Neuronal stem cell (in vitro differentiated cells): Measurements from ENCODE around the gene SIGLEC6.

Source experiments
- DNase-seq: peaks from one replicate; pipeline ENCODE4 v3.0.0-alpha.2; 2013; ENCODE audit warnings: low spot score
- H2AFZ ChIP-seq: one replicate; pipeline ENCODE4 v1.6.1; 2013; ENCODE audit warnings: mild to moderate bottlenecking, low read length, inconsistent platforms
- H2AK5ac ChIP-seq: 2 replicates; pipeline ENCODE4 v1.6.1; 2013; ENCODE audit warnings: low read depth, mild to moderate bottlenecking, inconsistent platforms, low read length, moderate library complexity, mixed read lengths
- H2BK120ac ChIP-seq: 2 replicates; pipeline ENCODE4 v1.6.1; 2013; ENCODE audit warnings: low read depth, mild to moderate bottlenecking, inconsistent platforms, low read length, moderate library complexity, mixed read lengths
- H2BK12ac ChIP-seq: one replicate; pipeline ENCODE4 v1.6.1; 2013; ENCODE audit warnings: low read length, inconsistent platforms
- H2BK15ac ChIP-seq: 2 replicates; pipeline ENCODE4 v1.6.1; 2013; ENCODE audit warnings: mild to moderate bottlenecking, low read length, inconsistent platforms, mixed read lengths
- H2BK5ac ChIP-seq: one replicate; pipeline ENCODE4 v1.6.1; 2013; ENCODE audit warnings: inconsistent platforms, mild to moderate bottlenecking, low read length, moderate library complexity
- H3K14ac ChIP-seq: one replicate; pipeline ENCODE4 v1.6.1; 2013; ENCODE audit warnings: low read length, inconsistent platforms
- H3K18ac ChIP-seq: 2 replicates; pipeline ENCODE4 v1.6.1; 2013; ENCODE audit warnings: low read length, inconsistent platforms
- H3K23ac ChIP-seq: 2 replicates; pipeline ENCODE4 v1.6.1; 2013; ENCODE audit warnings: low read depth, mild to moderate bottlenecking, mixed read lengths, low read length, inconsistent platforms; ENCODE audit not compliant: poor library complexity
- H3K27ac ChIP-seq: replicated peaks from 3 replicates; pipeline ENCODE4 v1.5.1; 2013; ENCODE audit warnings: low read length, inconsistent platforms
- H3K27me3 ChIP-seq, 3 experiments: 2 replicates each; pipeline ENCODE4 v1.6.1; 2013; ENCODE audit warnings: low read length in 3 of 3, mild to moderate bottlenecking in 2 of 3, inconsistent platforms in 1 of 3, low read depth in 1 of 3, mixed read lengths in 1 of 3, moderate library complexity in 1 of 3; ENCODE audit not compliant: control insufficient read depth in 3 of 3, insufficient read depth in 3 of 3
- H3K36me3 ChIP-seq, 2 donors: replicated peaks in 1 of 2; 2 replicates each; pipeline ENCODE4 v1.6.1; 2013; ENCODE audit warnings: low read length in 2 of 2; ENCODE audit not compliant: control insufficient read depth in 2 of 2, insufficient read depth in 2 of 2
- H3K4ac ChIP-seq: 2 replicates; pipeline ENCODE4 v1.6.1; 2013; ENCODE audit warnings: inconsistent platforms, mild to moderate bottlenecking, low read length, moderate library complexity
- H3K4me1 ChIP-seq, 2 donors: 1 replicate in 1 of 2; 2 replicates in 1 of 2; pipeline ENCODE4 v1.6.1; 2013; ENCODE audit warnings: low read length in 2 of 2, low read depth in 1 of 2; ENCODE audit not compliant: control insufficient read depth in 2 of 2, insufficient read depth in 1 of 2
- H3K4me2 ChIP-seq: one replicate; pipeline ENCODE4 v1.6.1; 2013; ENCODE audit warnings: mild to moderate bottlenecking, low read length, inconsistent platforms; ENCODE audit not compliant: insufficient read depth, poor library complexity, severe bottlenecking
- H3K4me3 ChIP-seq, 2 donors: 2 replicates each; pipeline ENCODE4 v1.5.1; 2013; ENCODE audit warnings: low read length in 2 of 2, mild to moderate bottlenecking in 2 of 2, inconsistent platforms in 1 of 2, moderate library complexity in 1 of 2
- H3K79me1 ChIP-seq: one replicate; pipeline ENCODE4 v1.6.1; 2013; ENCODE audit warnings: low read depth, mild to moderate bottlenecking, inconsistent platforms, low read length, moderate library complexity
- H3K9ac ChIP-seq: one replicate; pipeline ENCODE4 v1.6.1; 2013; ENCODE audit warnings: mild to moderate bottlenecking, low read depth, low read length, inconsistent platforms; ENCODE audit not compliant: poor library complexity
- H3K9me3 ChIP-seq, 2 donors: replicated peaks in 1 of 2; 2 replicates each; pipeline versions ENCODE3 to v1.6.1; 2013; ENCODE audit warnings: low read length in 2 of 2, mild to moderate bottlenecking in 2 of 2, inconsistent platforms in 1 of 2, low read depth in 1 of 2, mixed read lengths in 1 of 2, moderate library complexity in 1 of 2; ENCODE audit not compliant: control insufficient read depth in 2 of 2, insufficient read depth in 1 of 2
- H4K8ac ChIP-seq: one replicate; pipeline ENCODE4 v1.6.1; 2013; ENCODE audit warnings: low read depth, mild to moderate bottlenecking, inconsistent platforms, low read length, moderate library complexity
- H4K91ac ChIP-seq: one replicate; pipeline ENCODE4 v1.6.1; 2013; ENCODE audit warnings: low read length, low read depth, mild to moderate bottlenecking, inconsistent platforms; ENCODE audit not compliant: poor library complexity
- WGBS, 2 donors: extraction: QIAGEN DNeasy Blood & Tissue Kit; methylation state at CpG; one replicate each; pipeline ENCODE4 v1.1.7; 2013; ENCODE audit warnings: missing lambda C conversion rate in 2 of 2, mixed read lengths in 1 of 2; ENCODE audit not compliant: insufficient read length in 2 of 2, insufficient replicate concordance in 1 of 2; ENCODE audit errors: extremely low coverage in 2 of 2; 5-methylcytosine and 5-hydroxymethylcytosine counted together

The SIGLEC6 gene

GRCh38 chr19:51572410-51572809, 40.9 kb upstream of the SIGLEC6 start:
- Histone ChIP-seq H3K4me3 (peak overlapping the region in 1 of 2 donors; percentile 82), H3K27me3 (peaks cover 0 to 3% (median 0%) of the 10 kb centered on the region in 3 experiments)
- DNase-seq: no peak

GRCh38 chr19:51571599-51571998, 40.1 kb upstream of the SIGLEC6 start:
- H2AFZ ChIP-seq: peak overlapping the region; percentile 93
- no peak overlapping the region for H3K4ac ChIP-seq
- H2BK120ac ChIP-seq: no peak overlapping the region
- H4K91ac ChIP-seq: no peak overlapping the region
- H2BK15ac ChIP-seq: no peak overlapping the region
- H3K27me3 ChIP-seq: peaks cover 0 to 3% (median 0%) of the 10 kb centered on the region in 3 experiments
- H3K79me1 ChIP-seq: no peaks in the 10 kb centered on the region
- H3K9me3 ChIP-seq: no peaks in the 10 kb centered on the region
- H3K9ac ChIP-seq: peak overlapping the region; percentile 46
- DNase-seq: no peak
- peak overlapping the region; percentile 76 to 82 for H3K4me3 ChIP-seq
- H2BK5ac ChIP-seq: no peak overlapping the region
- no peak overlapping the region for H3K23ac ChIP-seq
- no peak overlapping the region for H3K27ac ChIP-seq
- H3K36me3 ChIP-seq: peaks cover 8 to 29% of the 10 kb centered on the region in 2 donors
- H3K4me2 ChIP-seq: peak overlapping the region; percentile 74
- no CpG with 5 or more reads among the region's 8 CpGs for WGBS, 2 donors
- H3K14ac ChIP-seq: no peak overlapping the region
- H2BK12ac ChIP-seq: no peak overlapping the region
- no peak overlapping the region for H4K8ac ChIP-seq
- no peak overlapping the region for H3K18ac ChIP-seq
- H2AK5ac ChIP-seq: no peak overlapping the region
- peaks cover 0 to 6% of the 10 kb centered on the region in 2 donors for H3K4me1 ChIP-seq

More at GRCh38 chr19:51572410-51572809, 40.9 kb upstream of the SIGLEC6 start:
- no peak overlapping the region for H3K4ac ChIP-seq
- H3K4me2 ChIP-seq: no peak overlapping the region
- H3K18ac ChIP-seq: no peak overlapping the region
- no peak overlapping the region for H2AK5ac ChIP-seq
- H4K91ac ChIP-seq: no peak overlapping the region
- no peak overlapping the region for H2BK15ac ChIP-seq
- H3K36me3 ChIP-seq: peaks cover 9 to 34% of the 10 kb centered on the region in 2 donors
- peaks cover 0 to 6% of the 10 kb centered on the region in 2 donors for H3K4me1 ChIP-seq
- no peak overlapping the region for H2BK12ac ChIP-seq
- H3K27ac ChIP-seq: no peak overlapping the region
- H3K9me3 ChIP-seq: no peaks in the 10 kb centered on the region
- no peak overlapping the region for H2BK120ac ChIP-seq
- H2BK5ac ChIP-seq: no peak overlapping the region
- no peak overlapping the region for H2AFZ ChIP-seq
- H3K23ac ChIP-seq: no peak overlapping the region
- no CpG with 5 or more reads among the region's 3 CpGs for WGBS, 2 donors
- H3K79me1 ChIP-seq: no peaks in the 10 kb centered on the region
- H4K8ac ChIP-seq: no peak overlapping the region
- H3K14ac ChIP-seq: no peak overlapping the region
- no peak overlapping the region for H3K9ac ChIP-seq

- no peak within 1 kb of the TSS for H3K4ac ChIP-seq
- no peak within 1 kb of the TSS for H2BK120ac ChIP-seq
- H3K79me1 ChIP-seq: no peaks in the 10 kb centered on the region
- no peak within 1 kb of the TSS for H3K14ac ChIP-seq
- no peak within 1 kb of the TSS for H4K8ac ChIP-seq
- H3K9ac ChIP-seq: peak within 1 kb of the TSS; percentile 46
- peak; percentile 95 for DNase-seq
- H2AFZ ChIP-seq: peak within 1 kb of the TSS; percentile 93
- no peak within 1 kb of the TSS for H3K27ac ChIP-seq
- H2BK5ac ChIP-seq: no peak within 1 kb of the TSS
- H3K4me2 ChIP-seq: peak within 1 kb of the TSS; percentile 74
- no peak within 1 kb of the TSS for H2BK15ac ChIP-seq
- no peak within 1 kb of the TSS for H4K91ac ChIP-seq
- H3K23ac ChIP-seq: no peak within 1 kb of the TSS
- no peak within 1 kb of the TSS for H2AK5ac ChIP-seq
- peak within 1 kb of the TSS; percentile 76 to 82 for H3K4me3 ChIP-seq
- H3K4me1 ChIP-seq: peaks cover 0 to 6% of the 10 kb centered on the region in 2 donors
- no CpG with 5 or more reads among the region's 30 CpGs for WGBS, 2 donors
- H2BK12ac ChIP-seq: no peak within 1 kb of the TSS
- no peaks in the 10 kb centered on the region for H3K9me3 ChIP-seq
- peaks cover 0 to 5% (median 0%) of the 10 kb centered on the region in 3 experiments for H3K27me3 ChIP-seq
- peaks cover 5 to 25% of the 10 kb centered on the region in 2 donors for H3K36me3 ChIP-seq
- no peak within 1 kb of the TSS for H3K18ac ChIP-seq
Measured at GRCh38 chr19:51570962-51571575, 39.6 kb upstream of the SIGLEC6 start, which contains the start of gene ZNF175. ZNF175 (plus strand) TSS chr19:51571283; CDS start chr19:51573330, 2,047 bp downstream.

GRCh38 chr19:51568456-51568855, 37.0 kb upstream of the SIGLEC6 start:
- Histone ChIP-seq H3K27me3 (peaks cover 0 to 29% (median 0%) of the 10 kb centered on the region in 3 experiments), H3K18ac (no peak overlapping the region), H3K9ac (no peak overlapping the region)

More at GRCh38 chr19:51568456-51568855, 37.0 kb upstream of the SIGLEC6 start:
- H3K4ac ChIP-seq: no peak overlapping the region
- H3K79me1 ChIP-seq: no peaks in the 10 kb centered on the region
- H2BK120ac ChIP-seq: no peak overlapping the region
- no peak overlapping the region for H3K23ac ChIP-seq
- H4K8ac ChIP-seq: no peak overlapping the region
- H2BK15ac ChIP-seq: no peak overlapping the region
- no peaks in the 10 kb centered on the region for H3K9me3 ChIP-seq
- H3K4me2 ChIP-seq: no peak overlapping the region
- no peak overlapping the region for H4K91ac ChIP-seq
- H3K4me3 ChIP-seq: no peak overlapping the region
- H3K4me1 ChIP-seq: peaks cover 0 to 6% of the 10 kb centered on the region in 2 donors
- no CpG with 5 or more reads among the region's 1 CpG for WGBS, 2 donors
- DNase-seq: no peak
- no peak overlapping the region for H2BK12ac ChIP-seq
- H2BK5ac ChIP-seq: no peak overlapping the region
- no peak overlapping the region for H3K14ac ChIP-seq
- H3K36me3 ChIP-seq: peaks cover 4 to 6% of the 10 kb centered on the region in 2 donors
- no peak overlapping the region for H2AK5ac ChIP-seq
- H2AFZ ChIP-seq: no peak overlapping the region
- H3K27ac ChIP-seq: no peak overlapping the region
